ENCODE measurements around the gene CARMIL1. TPM values are rescaled to one million over a fixed set of nuclear protein-coding genes. Genes with fewer than 3 reads are reported as not detected.
A peak's percentile ranks its signal among the peaks of the same experiment; 100 is the strongest.

The CARMIL1 gene
- total and polyA plus RNA-seq, 2 donors from 2014 or later: 22.3 to 51.1 TPM

GRCh38 chr6:25279748-25280343, 672 bp downstream of the CARMIL1 start:
- peak; percentile 55 to 79 (median 70) for DNase-seq

GRCh38 chr6:25280344-25281074, 1.3 kb downstream of the CARMIL1 start:
- intact Hi-C loops (cut with DNase I): no loop called here
- FAIRE-seq (no peak), DNase-seq (peak in 3 of 5 donors; percentile 56 to 60 (median 56))
- Histone ChIP-seq H3K9me3 (ENCODE audit: control insufficient read depth in 2 of 3, insufficient read depth in 1 of 3, low read length in 3 of 3) (no peaks in the 10 kb centered on the region), H3K36me3 (ENCODE audit: control insufficient read depth in 2 of 3, insufficient read depth in 3 of 3, low read length in 3 of 3) (no peaks in the 10 kb centered on the region), H3K27me3 (ENCODE audit: control insufficient read depth, insufficient read depth, low read length) (no peaks in the 10 kb centered on the region), H3K4me1 (ENCODE audit: control insufficient read depth in 2 of 3, insufficient read depth in 2 of 3, low read depth in 1 of 3, low read length in 3 of 3) (peaks cover 0 to 9% (median 4%) of the 10 kb centered on the region in 3 donors), H3K27ac (ENCODE audit: low read depth in 2 of 2, low read length in 2 of 2) (peak overlapping the region; percentile 8 to 20), H3K9ac (ENCODE audit: low read length in 3 of 3) (peak overlapping the region; percentile 46 to 83 (median 49)), H3K4me3 (ENCODE audit: low read length in 3 of 3) (peak overlapping the region; percentile 66 to 90 (median 86))
- TF ChIP-seq CTCF (IDR thresholded peaks at IDR 0.05; ENCODE audit: borderline replicate concordance, extremely low read depth, insufficient read depth): no peak

More at GRCh38 chr6:25279748-25280343, 672 bp downstream of the CARMIL1 start:
- Histone ChIP-seq H3K27ac (ENCODE audit: low read depth in 2 of 2, low read length in 2 of 2) (peak overlapping the region; percentile 8 to 26), H3K36me3 (ENCODE audit: control insufficient read depth in 2 of 3, insufficient read depth in 3 of 3, low read length in 3 of 3) (no peaks in the 10 kb centered on the region), H3K27me3 (ENCODE audit: control insufficient read depth, insufficient read depth, low read length) (no peaks in the 10 kb centered on the region), H3K9me3 (ENCODE audit: control insufficient read depth in 2 of 3, insufficient read depth in 1 of 3, low read length in 3 of 3) (no peaks in the 10 kb centered on the region), H3K4me1 (ENCODE audit: control insufficient read depth in 2 of 3, insufficient read depth in 2 of 3, low read depth in 1 of 3, low read length in 3 of 3) (peaks cover 0 to 9% (median 4%) of the 10 kb centered on the region in 3 donors), H3K4me3 (ENCODE audit: low read length in 3 of 3) (peak overlapping the region; percentile 66 to 90 (median 86)), H3K9ac (ENCODE audit: low read length in 3 of 3) (peak overlapping the region; percentile 20 to 85 (median 83))
- FAIRE-seq: no peak
- intact Hi-C loops (cut with DNase I): no loop called here
- no peak for TF ChIP-seq CTCF (IDR thresholded peaks at IDR 0.05; ENCODE audit: borderline replicate concordance, extremely low read depth, insufficient read depth)

- H3K9me3 ChIP-seq (ENCODE audit: control insufficient read depth in 2 of 3, insufficient read depth in 1 of 3, low read length in 3 of 3): no peaks in the 10 kb centered on the region
- no peak overlapping the region for H3K9ac ChIP-seq (ENCODE audit: low read length in 3 of 3)
- H3K27ac ChIP-seq (ENCODE audit: low read depth in 2 of 2, low read length in 2 of 2): no peak overlapping the region
- DNase-seq (no peak), FAIRE-seq (no peak)
- no peak for TF ChIP-seq CTCF (IDR thresholded peaks at IDR 0.05; ENCODE audit: borderline replicate concordance, extremely low read depth, insufficient read depth)
- intact Hi-C loops (cut with DNase I): no loop called here
- no peaks in the 10 kb centered on the region for H3K27me3 ChIP-seq (ENCODE audit: control insufficient read depth, insufficient read depth, low read length)
- H3K36me3 ChIP-seq (ENCODE audit: control insufficient read depth in 2 of 3, insufficient read depth in 3 of 3, low read length in 3 of 3): no peaks in the 10 kb centered on the region
- peaks cover 0 to 4% (median 0%) of the 10 kb centered on the region in 3 donors for H3K4me1 ChIP-seq (ENCODE audit: control insufficient read depth in 2 of 3, insufficient read depth in 2 of 3, low read depth in 1 of 3, low read length in 3 of 3)
- no peak overlapping the region for H3K4me3 ChIP-seq (ENCODE audit: low read length in 3 of 3)
Measured at GRCh38 chr6:25286891-25287290, 7.7 kb downstream of the CARMIL1 start.

Data from kidney (tissue), 14 donors.